GM10266 (cell line): ENCODE results near the gene HOXB5.
A peak's percentile ranks its signal among the peaks of the same experiment; 100 is the strongest.

ENCODE experiments used
- DNase-seq: peaks from one replicate; pipeline ENCODE4 v3.0.0; 2012; ENCODE audit errors: extremely low spot score
- TF ChIP-seq, protein P1 (sequence below): IDR thresholded peaks from 2 replicates; pipeline ENCODE4 v1.5.1; 2012; ENCODE audit warnings: mild to moderate bottlenecking, low read depth; ENCODE audit not compliant: control insufficient read depth, insufficient read depth; ENCODE audit errors: missing control alignments

HOXB5 gene

DNA sequence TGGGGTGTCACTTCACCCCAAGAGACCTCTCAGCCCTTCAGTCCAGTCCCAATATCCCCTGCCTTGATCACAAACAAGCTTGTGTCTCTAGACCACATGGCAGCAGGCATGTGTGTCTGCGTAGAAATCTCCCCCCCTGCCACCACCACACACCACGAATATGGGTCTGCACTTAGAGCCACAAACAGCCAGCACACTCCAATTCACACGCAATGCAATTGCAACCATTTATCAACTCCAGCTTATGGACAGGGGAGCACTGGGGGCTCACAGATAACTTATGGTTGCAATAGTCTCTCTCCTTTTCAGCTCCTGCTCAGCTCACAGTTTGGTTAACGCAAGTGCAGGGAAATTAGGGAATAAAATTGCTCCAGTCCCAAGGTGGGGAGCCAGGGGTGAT lies 30.0 kb upstream of the HOXB5 start:
- TF ChIP-seq, protein P1, sequence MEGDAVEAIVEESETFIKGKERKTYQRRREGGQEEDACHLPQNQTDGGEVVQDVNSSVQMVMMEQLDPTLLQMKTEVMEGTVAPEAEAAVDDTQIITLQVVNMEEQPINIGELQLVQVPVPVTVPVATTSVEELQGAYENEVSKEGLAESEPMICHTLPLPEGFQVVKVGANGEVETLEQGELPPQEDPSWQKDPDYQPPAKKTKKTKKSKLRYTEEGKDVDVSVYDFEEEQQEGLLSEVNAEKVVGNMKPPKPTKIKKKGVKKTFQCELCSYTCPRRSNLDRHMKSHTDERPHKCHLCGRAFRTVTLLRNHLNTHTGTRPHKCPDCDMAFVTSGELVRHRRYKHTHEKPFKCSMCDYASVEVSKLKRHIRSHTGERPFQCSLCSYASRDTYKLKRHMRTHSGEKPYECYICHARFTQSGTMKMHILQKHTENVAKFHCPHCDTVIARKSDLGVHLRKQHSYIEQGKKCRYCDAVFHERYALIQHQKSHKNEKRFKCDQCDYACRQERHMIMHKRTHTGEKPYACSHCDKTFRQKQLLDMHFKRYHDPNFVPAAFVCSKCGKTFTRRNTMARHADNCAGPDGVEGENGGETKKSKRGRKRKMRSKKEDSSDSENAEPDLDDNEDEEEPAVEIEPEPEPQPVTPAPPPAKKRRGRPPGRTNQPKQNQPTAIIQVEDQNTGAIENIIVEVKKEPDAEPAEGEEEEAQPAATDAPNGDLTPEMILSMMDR = no peak
- no peak for DNase-seq

DNA sequence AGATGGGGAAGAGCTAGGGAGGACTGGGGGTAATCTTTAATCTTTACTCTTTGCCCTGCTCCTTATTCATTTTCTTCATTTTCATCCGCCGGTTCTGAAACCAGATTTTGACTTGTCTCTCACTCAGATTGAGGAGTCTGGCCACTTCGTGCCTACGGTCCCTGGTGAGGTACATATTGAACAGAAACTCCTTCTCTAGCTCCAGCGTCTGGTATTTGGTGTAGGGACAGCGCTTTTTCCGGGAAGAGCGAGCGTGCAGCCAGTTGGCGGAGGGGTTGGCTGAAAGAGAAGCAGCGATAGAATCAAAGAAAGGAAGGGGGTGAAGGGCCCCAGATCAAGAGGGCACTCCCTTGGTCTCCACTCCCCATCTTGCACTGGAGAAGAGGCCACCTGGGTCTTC lies 29.3 kb upstream of the HOXB5 start:
- no peak for DNase-seq
- TF ChIP-seq, protein P1 = no peak

DNA sequence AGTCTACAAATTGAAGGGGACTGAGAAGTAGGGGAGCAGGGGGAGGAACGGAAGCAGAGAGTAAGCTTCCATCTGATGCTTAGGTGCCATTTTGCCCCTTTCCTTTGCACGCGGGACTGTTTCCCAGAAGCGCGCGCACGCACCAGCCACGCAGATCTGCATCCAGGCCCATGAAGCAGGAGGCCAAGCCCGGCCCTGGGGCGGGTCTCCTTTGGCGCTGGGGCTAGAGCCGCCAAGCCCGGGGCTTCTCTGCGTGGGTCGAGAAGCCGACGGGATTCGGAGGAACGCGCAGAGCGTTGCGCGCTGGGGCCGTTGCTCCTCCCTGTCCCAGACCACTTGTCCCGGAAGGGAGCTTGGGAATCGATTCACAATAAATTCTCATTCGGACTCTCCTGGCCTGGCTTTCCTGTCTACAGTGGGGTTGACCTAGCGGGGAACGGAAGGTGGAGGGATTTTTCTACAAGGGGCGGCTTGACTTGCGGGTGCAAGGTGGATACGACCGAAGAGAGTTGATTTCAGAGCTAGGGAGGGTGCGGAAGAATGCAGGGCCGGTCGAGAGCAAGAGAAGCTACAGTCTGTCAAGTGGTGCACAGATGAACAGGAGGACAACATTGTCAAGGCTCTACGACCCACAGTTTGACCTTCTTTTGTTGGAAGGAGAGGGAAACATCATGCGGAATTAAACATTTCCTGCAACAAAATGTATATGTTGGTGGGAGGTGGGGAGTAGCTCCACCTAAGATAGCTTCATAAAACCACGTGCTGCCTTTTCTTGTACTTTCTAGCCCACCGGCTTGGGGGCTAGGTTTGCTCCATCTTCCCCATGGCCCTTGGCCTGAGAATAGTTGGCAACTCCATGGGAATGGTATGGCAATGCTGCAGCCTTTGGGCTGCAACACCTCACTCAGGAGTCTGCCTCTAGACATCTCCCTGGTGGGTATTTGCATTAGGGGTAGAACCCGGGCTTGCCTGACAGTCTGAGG lies 28.1 kb upstream of the HOXB5 start:
- TF ChIP-seq, protein P1 = no peak
- no peak for DNase-seq

DNA sequence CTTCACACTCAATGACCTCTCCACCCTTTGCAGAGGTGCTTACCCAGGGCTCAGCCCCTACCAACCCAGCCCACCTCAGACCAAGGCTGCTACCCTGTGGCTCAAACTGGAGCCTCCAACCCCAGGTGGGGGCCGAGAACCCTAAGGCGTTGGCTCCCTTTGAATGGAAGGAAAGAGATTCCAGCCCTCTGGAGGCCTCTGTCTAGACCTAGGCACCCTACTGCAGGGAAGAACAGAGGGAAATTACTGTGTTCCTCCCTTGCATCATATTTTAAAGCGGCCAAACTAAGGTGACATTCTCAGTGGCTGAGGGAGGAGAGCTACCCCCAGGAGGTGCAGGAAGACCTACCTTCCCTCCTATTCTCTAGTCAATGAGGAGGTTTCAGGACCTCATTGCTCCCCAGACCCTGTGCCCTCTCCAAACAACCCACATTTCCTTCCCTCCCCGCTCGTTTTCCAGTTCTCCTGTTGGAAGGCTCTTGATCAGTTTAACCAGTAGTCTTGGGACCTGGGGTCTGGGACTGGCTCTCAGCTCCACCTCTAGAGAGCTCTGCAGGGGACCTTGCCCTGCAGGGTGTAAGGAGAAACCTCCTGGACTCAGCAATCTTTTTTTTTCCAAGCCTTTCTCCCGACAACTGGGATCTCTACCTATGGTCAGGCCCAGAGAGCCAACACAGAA lies 27.0 kb upstream of the HOXB5 start:
- TF ChIP-seq, protein P1 = no peak
- DNase-seq = no peak

DNA sequence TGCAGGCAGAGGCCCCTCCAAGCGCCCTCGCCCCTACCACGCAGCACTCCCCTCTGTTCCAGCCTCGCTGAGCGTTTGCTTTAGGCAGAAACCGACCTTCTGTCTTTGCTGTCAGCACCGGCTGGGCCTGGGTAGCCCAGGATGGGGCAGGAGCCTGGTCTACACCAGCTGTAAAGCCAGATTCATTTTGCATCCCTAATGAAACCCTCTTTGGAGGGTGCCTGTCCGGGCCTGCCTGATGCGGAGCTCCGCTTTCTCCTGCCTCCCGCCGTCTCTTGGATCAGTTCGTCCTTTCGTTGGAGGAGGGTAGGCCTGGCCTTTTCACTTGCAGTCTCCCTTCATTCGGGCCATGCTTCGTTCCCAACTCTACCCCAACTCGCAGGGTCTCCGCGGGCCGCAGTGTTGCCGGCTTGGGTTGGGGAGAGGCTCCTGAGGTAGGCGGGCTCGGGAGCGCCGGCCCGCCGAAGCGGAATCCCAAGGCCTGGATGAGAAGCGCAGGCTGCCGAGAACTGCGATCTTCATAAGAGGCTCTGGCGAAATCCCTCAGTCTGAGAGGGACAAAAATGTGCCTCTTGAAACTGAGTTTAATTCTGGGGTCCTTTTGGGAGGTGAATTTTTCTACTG lies 26.4 kb upstream of the HOXB5 start:
- no peak for DNase-seq
- TF ChIP-seq, protein P1 = no peak

DNA sequence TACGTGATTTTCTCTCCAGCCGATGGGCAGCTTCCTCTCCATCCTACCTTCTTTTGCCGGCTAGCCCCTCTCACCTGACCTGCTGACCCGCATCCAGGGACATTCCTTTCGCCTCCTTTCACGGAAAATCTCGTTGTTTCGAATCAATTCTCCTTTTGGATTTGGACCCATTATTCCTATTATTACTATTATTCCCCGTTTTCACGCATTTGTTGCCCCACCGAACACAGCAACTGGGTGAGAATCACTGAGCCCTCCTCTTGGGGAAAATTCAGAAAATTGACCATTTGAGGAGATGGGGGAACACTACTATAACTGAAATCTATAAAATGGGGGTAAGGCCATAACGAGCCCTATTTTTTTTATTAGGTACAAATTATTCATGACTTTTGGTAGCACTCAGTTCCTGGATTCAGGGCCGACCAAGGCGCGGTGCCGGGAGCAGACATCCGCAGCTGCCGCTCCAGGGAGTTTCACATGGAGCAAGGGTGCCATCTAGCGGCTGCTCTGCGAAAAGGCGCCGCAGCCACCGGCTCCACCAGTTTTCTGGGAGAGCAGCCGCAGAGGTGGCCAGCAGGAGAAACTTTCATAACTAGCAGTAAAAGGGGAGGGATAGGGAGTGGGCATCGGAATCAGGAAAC lies 24.8 kb upstream of the HOXB5 start:
- DNase-seq = peak; percentile 95
- TF ChIP-seq, protein P1 = peak; percentile 96
